ENCODE results near the gene TMEM175.

Gene TMEM175

DNA sequence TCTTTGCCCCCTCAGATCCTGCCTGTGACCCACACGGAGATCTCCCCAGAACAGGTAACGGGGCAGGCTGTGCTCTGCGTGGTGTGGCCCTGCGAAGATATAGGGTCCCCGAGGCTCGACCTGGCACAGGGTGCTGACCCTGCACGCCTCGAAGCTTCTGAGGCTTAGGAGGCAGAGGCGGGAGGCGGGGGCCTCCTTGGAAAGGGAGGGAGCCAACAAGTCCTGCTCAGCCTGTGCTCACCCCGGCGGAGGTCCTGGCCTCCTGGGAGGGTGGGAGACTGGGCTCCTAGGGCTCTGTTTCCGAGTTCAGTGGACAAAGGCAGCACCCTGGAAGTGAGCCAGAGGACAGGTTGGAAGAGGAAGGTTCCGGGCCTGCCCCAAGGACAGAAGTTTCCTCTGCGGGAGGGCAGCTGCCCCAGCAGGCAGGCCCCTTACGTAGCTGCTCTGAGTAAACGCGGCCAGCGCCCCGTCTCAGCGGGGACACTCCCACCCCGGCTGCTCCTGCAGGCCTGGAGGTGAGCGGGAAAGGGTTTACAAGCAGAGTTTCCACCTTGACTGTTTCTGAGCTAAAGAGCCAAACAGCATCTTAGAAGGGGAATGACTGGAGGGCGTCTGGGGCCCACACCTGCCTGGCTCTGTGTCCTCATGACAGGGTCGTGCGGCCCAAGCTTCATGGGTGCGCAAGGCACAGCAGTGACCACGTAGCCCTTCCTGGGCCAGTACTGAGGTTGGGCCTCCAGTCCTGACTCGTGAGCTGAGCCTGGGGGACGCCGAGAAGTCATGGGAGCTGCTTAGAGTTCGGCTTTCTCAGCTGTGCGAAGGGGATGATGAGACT lies 16.1 kb downstream of the TMEM175 start:
- no peak for ATAC-seq

DNA sequence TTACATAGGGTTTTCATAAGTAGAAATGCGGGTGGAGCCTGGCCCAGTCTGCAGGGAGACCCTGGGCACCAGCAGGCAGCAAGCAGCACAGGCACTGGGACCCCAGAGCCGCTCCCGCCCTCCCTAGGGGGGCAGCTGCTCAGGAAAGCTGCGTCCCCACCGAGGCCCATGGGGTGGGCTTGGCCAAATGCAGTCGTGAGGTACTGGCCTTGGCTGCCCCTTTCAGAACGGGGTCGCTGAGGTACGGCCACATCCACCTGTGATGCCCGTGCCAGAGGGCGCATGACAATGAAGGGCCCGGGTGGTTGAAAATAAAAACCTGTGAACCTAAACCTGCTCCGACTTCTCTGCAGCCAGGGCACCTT lies 16.7 kb downstream of the TMEM175 start:
- TF ChIP-seq TCF4 (CRISPR knock-in tag; IDR thresholded peaks at IDR 0.05; ENCODE audit: borderline replicate concordance): no peak
- TF ChIP-seq, protein P1, sequence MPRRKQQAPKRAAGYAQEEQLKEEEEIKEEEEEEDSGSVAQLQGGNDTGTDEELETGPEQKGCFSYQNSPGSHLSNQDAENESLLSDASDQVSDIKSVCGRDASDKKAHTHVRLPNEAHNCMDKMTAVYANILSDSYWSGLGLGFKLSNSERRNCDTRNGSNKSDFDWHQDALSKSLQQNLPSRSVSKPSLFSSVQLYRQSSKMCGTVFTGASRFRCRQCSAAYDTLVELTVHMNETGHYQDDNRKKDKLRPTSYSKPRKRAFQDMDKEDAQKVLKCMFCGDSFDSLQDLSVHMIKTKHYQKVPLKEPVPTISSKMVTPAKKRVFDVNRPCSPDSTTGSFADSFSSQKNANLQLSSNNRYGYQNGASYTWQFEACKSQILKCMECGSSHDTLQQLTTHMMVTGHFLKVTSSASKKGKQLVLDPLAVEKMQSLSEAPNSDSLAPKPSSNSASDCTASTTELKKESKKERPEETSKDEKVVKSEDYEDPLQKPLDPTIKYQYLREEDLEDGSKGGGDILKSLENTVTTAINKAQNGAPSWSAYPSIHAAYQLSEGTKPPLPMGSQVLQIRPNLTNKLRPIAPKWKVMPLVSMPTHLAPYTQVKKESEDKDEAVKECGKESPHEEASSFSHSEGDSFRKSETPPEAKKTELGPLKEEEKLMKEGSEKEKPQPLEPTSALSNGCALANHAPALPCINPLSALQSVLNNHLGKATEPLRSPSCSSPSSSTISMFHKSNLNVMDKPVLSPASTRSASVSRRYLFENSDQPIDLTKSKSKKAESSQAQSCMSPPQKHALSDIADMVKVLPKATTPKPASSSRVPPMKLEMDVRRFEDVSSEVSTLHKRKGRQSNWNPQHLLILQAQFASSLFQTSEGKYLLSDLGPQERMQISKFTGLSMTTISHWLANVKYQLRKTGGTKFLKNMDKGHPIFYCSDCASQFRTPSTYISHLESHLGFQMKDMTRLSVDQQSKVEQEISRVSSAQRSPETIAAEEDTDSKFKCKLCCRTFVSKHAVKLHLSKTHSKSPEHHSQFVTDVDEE (CRISPR knock-in tag; IDR thresholded peaks at IDR 0.05): no peak
- no peak for TF ChIP-seq TOX (CRISPR knock-in tag; IDR thresholded peaks at IDR 0.05; ENCODE audit: borderline replicate concordance)
- ATAC-seq: no peak

More for the DNA sequence above, 16.1 kb downstream of the TMEM175 start:
- no peak for TF ChIP-seq OSR1 (CRISPR knock-in tag; IDR thresholded peaks at IDR 0.05)
- TF ChIP-seq, protein P2, sequence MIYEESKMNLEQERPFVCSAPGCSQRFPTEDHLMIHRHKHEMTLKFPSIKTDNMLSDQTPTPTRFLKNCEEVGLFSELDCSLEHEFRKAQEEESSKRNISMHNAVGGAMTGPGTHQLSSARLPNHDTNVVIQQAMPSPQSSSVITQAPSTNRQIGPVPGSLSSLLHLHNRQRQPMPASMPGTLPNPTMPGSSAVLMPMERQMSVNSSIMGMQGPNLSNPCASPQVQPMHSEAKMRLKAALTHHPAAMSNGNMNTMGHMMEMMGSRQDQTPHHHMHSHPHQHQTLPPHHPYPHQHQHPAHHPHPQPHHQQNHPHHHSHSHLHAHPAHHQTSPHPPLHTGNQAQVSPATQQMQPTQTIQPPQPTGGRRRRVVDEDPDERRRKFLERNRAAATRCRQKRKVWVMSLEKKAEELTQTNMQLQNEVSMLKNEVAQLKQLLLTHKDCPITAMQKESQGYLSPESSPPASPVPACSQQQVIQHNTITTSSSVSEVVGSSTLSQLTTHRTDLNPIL (CRISPR knock-in tag; IDR thresholded peaks at IDR 0.05; ENCODE audit: low read depth): no peak
- no peak for TF ChIP-seq ARNTL (CRISPR knock-in tag; IDR thresholded peaks at IDR 0.05; ENCODE audit: borderline replicate concordance, low read depth)
- TF ChIP-seq ZFP30 (CRISPR knock-in tag; IDR thresholded peaks at IDR 0.05): no peak
- TF ChIP-seq, protein P1 (CRISPR knock-in tag; IDR thresholded peaks at IDR 0.05): no peak
- TF ChIP-seq ZNF8 (CRISPR knock-in tag; IDR thresholded peaks at IDR 0.05): no peak
- TF ChIP-seq ESRRG (CRISPR knock-in tag; IDR thresholded peaks at IDR 0.05): no peak
- TF ChIP-seq, protein P3, sequence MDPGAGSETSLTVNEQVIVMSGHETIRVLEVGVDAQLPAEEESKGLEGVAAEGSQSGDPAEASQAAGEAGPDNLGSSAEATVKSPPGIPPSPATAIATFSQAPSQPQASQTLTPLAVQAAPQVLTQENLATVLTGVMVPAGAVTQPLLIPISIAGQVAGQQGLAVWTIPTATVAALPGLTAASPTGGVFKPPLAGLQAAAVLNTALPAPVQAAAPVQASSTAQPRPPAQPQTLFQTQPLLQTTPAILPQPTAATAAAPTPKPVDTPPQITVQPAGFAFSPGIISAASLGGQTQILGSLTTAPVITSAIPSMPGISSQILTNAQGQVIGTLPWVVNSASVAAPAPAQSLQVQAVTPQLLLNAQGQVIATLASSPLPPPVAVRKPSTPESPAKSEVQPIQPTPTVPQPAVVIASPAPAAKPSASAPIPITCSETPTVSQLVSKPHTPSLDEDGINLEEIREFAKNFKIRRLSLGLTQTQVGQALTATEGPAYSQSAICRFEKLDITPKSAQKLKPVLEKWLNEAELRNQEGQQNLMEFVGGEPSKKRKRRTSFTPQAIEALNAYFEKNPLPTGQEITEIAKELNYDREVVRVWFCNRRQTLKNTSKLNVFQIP (CRISPR knock-in tag; IDR thresholded peaks at IDR 0.05; ENCODE audit: borderline replicate concordance, low read depth): no peak
- TF ChIP-seq ZNF70 (CRISPR knock-in tag; IDR thresholded peaks at IDR 0.05): no peak
- no peak for TF ChIP-seq BACH2 (CRISPR knock-in tag; IDR thresholded peaks at IDR 0.05; ENCODE audit: borderline replicate concordance)
- no peak for TF ChIP-seq GLIS3 (CRISPR knock-in tag; IDR thresholded peaks at IDR 0.05)
- no peak for TF ChIP-seq TOX (CRISPR knock-in tag; IDR thresholded peaks at IDR 0.05; ENCODE audit: borderline replicate concordance)
- no peak for TF ChIP-seq ZC3H10 (CRISPR knock-in tag; IDR thresholded peaks at IDR 0.05)
- no peak for TF ChIP-seq SNAI2 (CRISPR knock-in tag; IDR thresholded peaks at IDR 0.05)
- TF ChIP-seq, protein P4, sequence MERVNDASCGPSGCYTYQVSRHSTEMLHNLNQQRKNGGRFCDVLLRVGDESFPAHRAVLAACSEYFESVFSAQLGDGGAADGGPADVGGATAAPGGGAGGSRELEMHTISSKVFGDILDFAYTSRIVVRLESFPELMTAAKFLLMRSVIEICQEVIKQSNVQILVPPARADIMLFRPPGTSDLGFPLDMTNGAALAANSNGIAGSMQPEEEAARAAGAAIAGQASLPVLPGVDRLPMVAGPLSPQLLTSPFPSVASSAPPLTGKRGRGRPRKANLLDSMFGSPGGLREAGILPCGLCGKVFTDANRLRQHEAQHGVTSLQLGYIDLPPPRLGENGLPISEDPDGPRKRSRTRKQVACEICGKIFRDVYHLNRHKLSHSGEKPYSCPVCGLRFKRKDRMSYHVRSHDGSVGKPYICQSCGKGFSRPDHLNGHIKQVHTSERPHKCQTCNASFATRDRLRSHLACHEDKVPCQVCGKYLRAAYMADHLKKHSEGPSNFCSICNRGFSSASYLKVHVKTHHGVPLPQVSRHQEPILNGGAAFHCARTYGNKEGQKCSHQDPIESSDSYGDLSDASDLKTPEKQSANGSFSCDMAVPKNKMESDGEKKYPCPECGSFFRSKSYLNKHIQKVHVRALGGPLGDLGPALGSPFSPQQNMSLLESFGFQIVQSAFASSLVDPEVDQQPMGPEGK (CRISPR knock-in tag; IDR thresholded peaks at IDR 0.05; ENCODE audit: borderline replicate concordance): no peak
- no peak for TF ChIP-seq RARB (CRISPR knock-in tag; IDR thresholded peaks at IDR 0.05)
- TF ChIP-seq, protein P5, sequence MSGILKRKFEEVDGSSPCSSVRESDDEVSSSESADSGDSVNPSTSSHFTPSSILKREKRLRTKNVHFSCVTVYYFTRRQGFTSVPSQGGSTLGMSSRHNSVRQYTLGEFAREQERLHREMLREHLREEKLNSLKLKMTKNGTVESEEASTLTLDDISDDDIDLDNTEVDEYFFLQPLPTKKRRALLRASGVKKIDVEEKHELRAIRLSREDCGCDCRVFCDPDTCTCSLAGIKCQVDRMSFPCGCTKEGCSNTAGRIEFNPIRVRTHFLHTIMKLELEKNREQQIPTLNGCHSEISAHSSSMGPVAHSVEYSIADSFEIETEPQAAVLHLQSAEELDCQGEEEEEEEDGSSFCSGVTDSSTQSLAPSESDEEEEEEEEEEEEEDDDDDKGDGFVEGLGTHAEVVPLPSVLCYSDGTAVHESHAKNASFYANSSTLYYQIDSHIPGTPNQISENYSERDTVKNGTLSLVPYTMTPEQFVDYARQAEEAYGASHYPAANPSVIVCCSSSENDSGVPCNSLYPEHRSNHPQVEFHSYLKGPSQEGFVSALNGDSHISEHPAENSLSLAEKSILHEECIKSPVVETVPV (CRISPR knock-in tag; IDR thresholded peaks at IDR 0.05): no peak
- no peak for TF ChIP-seq ISL1 (CRISPR knock-in tag; IDR thresholded peaks at IDR 0.05)
- TF ChIP-seq CSDC2 (CRISPR knock-in tag; IDR thresholded peaks at IDR 0.05): no peak
- TF ChIP-seq TCF4 (CRISPR knock-in tag; IDR thresholded peaks at IDR 0.05; ENCODE audit: borderline replicate concordance): no peak

Measured in SK-N-SH treated with all-trans-retinoic acid at 6 μM for 48 hours (cell line).